ENCODE results near the gene GPC5.

Gene GPC5

GRCh38 chr13:92307752-92308151, 909.3 kb downstream of the GPC5 start:
- no peak for FAIRE-seq

GRCh38 chr13:92312823-92313222, 914.4 kb downstream of the GPC5 start:
- no peak for FAIRE-seq

- FAIRE-seq = no peak
Measured at GRCh38 chr13:92313382-92313781, 915.0 kb downstream of the GPC5 start.

DNA sequence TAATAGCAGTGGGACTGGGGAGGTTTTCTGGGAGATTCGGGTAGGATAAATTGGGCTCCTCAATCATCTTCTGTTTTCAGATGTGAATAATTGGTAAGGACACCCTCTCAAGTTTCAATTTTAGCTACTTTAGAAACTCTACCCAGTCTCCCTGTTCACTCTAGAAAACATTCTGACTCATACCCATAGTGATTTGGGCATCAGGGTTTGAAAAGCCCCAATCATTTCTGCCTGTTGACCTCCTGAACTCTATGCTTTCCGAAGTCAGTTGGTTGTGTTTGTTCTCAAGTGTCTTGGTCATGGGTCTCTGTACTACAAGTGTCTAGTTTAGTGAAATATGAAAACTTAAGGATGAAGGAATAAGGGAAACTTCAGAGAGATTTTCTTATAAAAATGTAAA, 916.8 kb downstream of the GPC5 start:
- FAIRE-seq = no peak

GRCh38 chr13:92316030-92316429, 917.6 kb downstream of the GPC5 start:
- FAIRE-seq = no peak

- FAIRE-seq = no peak
Measured at GRCh38 chr13:92317066-92317465, 918.6 kb downstream of the GPC5 start.

GRCh38 chr13:92320323-92320722, 921.9 kb downstream of the GPC5 start:
- no peak for FAIRE-seq

GRCh38 chr13:92321174-92321573, 922.8 kb downstream of the GPC5 start:
- no peak for FAIRE-seq

- FAIRE-seq = no peak
Measured at GRCh38 chr13:92345627-92346026, 947.2 kb downstream of the GPC5 start.

DNA sequence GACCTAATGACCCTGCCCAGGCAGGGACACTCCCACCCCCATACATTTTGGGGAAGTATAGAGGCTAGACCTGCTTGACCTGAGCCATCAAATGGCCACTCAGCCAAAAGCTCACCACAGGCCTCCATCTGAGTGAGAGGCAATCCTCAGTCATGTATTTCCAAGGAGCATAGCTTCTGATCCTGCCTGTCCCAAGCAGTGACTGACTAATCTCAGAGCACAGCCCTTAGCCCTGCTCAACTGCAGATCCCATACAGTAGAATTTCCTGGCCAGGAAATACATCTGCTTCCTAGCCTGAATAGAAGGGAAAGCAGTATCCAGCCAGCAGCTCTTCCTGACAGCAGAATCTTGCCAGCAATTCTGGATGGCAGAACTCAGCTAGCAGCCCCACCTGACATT, 947.6 kb downstream of the GPC5 start:
- no peak for FAIRE-seq

- no peak for FAIRE-seq
Measured at GRCh38 chr13:92354583-92354982, 956.2 kb downstream of the GPC5 start.

- no peak for FAIRE-seq
Measured at GRCh38 chr13:92355213-92355612, 956.8 kb downstream of the GPC5 start.

DNA sequence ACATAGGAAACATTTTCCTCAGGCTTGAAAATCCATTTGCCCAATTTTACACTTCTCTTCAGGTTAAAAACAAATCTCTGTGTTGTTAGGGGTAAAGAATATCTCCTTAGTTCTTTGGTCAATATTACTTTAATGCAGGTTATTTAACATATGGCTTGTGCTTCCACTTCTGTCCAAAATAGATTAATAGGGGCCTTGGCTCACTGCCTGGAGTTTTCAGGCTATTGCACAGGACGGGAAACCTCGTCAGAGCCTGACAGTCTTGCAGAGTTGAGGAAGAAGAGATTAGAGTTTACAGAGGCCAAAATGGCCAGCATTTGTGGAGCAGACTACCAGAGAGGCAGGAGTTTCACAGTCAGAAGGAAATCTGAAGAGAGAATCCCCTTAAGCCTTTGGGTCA, 964.3 kb downstream of the GPC5 start:
- no peak for FAIRE-seq

- FAIRE-seq = no peak
Measured at GRCh38 chr13:92365904-92366303, 967.5 kb downstream of the GPC5 start.

DNA sequence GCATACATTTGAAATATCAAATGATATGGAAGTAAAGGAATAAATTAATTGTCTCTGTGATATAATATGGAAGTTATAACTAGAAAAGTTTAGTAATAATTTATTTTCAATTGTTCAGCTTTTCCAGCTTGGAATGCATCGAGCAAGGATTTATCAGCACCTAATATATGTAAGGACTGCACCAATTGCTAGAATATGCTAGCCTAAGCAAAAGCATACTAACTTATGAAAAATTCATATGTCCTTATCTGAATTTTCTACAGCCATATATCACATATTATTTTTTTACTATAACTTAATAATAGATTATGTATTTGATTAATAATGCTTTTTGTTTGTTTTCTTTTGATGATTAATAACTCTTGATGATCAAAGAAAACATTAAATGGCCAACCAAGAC, 979.0 kb downstream of the GPC5 start:
- FAIRE-seq = no peak

DNA sequence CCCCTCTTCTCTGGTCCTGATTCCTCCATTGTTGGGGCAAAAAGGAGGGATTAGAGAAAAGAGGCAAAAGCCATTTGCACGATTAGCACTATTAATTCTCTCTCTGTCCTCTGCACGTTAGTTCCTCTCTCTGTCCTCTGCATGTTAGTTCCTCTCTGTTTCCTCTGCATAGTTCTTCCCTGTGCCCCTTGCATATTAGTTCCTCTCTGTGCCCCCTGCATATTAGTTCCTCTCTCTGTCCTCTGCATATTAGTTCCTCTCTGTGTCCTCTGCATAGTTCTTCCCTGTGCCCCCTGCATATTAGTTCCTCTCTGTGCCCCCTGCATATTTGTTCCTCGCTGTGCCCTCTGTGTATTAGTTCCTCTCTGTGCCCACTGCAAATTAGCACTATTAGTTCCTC, 981.0 kb downstream of the GPC5 start:
- FAIRE-seq = no peak

DNA sequence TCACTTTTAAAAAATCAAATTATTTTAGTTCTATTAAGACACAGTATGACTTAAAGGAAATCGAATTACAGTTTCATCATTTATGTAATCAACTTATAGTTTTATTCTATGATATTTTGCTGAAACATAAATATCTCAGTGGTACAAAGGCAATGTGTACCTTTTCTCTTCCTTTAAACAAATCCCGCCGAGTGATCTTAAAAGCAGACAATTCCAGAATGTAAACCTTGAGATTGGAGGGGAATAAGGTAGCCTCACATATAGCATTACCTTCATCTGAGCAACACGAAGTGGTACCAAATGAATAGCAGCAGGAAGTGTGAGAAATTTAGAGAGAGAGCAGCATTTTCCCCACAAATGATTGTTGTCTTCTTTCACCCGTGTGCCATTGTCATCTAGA, 986.0 kb downstream of the GPC5 start:
- FAIRE-seq = no peak

GRCh38 chr13:92387245-92387644, 988.8 kb downstream of the GPC5 start:
- no peak for FAIRE-seq

- no peak for FAIRE-seq
Measured at GRCh38 chr13:92390217-92390616, 991.8 kb downstream of the GPC5 start.

- FAIRE-seq = peak; percentile 68
Measured at GRCh38 chr13:92403606-92404005, 1005.2 kb downstream of the GPC5 start.

DNA sequence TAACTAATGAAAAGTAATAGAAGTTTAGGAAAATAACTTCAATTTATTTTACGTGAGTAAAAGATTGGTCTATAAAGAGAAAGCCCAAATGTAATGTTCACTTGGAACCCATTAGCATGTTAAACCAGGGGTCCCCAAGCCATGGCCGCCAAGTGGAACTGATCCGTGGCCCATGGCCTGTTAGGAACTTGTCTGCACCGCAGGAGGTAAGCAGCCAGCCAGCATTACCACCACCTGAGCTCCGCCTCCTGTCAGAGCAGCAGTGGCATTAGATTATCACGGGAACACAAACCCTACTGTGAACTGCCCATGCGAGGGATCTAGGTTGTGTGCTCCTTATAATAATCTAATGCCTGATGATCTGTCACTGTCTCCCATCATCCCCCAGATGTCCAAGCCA, 1009.4 kb downstream of the GPC5 start:
- FAIRE-seq = no peak

DNA sequence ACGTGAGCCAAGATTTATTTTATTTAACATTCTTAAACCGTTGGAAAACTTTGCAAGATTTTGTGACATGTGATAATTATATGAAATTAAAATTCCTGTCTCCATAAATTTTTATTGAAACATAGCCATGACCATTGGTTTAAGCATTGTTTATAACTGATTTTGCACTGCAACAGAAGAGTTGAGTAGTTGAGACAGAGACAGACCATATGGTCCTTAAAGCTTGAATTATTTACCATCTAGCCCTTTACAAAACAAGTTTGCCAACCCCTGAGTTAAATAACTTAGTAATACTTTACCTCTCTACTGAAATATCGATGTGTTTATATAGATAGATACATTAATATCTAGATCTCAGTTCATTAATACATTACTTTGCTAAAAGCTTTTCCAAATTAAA, 1014.1 kb downstream of the GPC5 start:
- no peak for FAIRE-seq

GRCh38 chr13:92412996-92413395, 1014.6 kb downstream of the GPC5 start:
- FAIRE-seq = no peak

DNA sequence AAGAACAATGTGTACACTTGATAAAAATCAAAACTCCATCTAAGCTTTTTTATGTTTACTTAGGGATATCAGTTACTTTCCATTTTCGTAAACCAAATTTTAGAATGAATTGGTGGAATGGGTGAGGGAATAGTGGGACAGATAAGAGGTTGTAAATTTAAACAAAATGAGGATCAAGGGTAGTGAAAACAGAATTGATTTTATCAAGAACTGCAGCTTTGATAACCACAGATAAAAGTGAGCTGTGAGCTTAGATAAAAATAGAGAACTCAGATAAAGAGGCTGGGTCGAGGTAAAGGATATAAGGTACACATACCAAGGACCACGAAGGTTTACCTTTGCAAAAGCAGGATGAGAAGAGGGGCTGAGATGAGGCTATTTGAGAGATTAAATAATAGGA, 1015.0 kb downstream of the GPC5 start:
- FAIRE-seq = no peak

GRCh38 chr13:92414851-92415250, 1016.4 kb downstream of the GPC5 start:
- FAIRE-seq = no peak

GRCh38 chr13:92415781-92416180, 1017.4 kb downstream of the GPC5 start:
- no peak for FAIRE-seq
